HG03521 (cell line): ENCODE data around the gene TNRC6C.
"Not testable (repeated sequence)": the region's sequence is repeated elsewhere in the genome, so short reads cannot be mapped to it uniquely, and the experiment has no call there.

ENCODE experiments used
- ATAC-seq: cut with Tn5 transposase; IDR thresholded peaks from one replicate; pipeline ENCODE4 v1.9.1; 2021; ENCODE audit warnings: mild to moderate bottlenecking, moderate library complexity; ENCODE audit not compliant: unreplicated experiment

Gene TNRC6C

DNA sequence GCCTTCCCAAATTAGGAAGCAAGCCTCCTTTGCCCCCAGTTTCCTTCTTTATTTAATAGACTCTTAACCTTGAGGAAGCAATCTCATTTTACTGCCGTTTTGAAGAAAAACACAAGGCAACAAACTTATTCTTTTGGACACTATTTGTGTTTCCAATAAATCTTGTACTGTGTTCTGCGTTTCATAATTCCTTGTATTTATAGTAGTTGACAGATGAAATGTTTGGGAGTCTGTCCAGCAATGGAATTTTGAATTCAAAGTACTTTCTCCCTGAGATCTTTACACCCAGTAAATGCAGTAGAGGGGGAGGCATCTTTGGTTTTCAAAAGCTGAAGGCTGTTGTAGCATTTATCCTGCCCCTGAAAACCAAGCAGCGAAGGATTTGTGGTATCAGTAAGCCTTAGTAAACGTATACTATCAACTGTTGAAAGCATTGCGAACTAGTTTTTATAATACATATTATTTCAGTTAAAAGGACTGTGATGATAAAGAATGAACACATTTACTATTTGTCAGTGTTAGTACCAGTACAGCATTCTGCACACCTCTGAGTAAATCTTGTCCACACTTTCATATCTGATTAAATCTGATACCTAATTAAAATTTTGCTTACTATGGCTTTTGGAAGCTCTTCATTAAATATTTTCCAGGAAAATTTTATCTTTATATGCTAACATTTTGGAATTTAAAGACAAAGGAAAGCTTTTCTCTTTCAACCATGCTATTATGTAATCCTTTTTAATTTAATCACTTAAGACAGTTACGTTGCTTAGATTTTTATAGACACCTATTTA lies 83.1 kb downstream of the TNRC6C start:
- no peak for ATAC-seq

DNA sequence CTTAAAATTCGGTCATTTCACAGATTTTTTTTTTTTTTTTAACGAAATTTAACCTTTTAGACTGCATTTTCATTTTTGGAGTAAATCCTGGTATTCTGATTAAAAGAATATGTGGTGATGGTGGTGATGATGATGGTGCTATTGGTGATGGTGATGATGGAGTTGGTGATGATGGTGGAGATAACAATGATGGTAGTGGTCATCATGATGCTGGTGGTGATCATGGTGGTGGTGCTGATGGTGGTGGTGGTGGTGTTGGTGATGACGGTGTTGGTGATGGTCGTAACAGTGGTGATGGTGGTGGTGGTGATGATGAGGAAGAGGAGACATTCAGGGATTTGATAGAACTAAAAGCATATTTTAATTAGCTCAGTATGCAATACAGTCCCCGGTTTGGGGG lies 84.0 kb downstream of the TNRC6C start:
- no peak for ATAC-seq

- ATAC-seq = no peak
These were observed 84.5 kb downstream of the TNRC6C start for GRCh38 chr17:78043031-78043430.

- ATAC-seq = no peak
These were observed 85.9 kb downstream of the TNRC6C start for GRCh38 chr17:78044280-78044835.

- ATAC-seq = no peak
These were observed 86.8 kb downstream of the TNRC6C start for GRCh38 chr17:78045316-78045715.

- ATAC-seq = no peak
These were observed 88.4 kb downstream of the TNRC6C start for GRCh38 chr17:78046923-78047322.

DNA sequence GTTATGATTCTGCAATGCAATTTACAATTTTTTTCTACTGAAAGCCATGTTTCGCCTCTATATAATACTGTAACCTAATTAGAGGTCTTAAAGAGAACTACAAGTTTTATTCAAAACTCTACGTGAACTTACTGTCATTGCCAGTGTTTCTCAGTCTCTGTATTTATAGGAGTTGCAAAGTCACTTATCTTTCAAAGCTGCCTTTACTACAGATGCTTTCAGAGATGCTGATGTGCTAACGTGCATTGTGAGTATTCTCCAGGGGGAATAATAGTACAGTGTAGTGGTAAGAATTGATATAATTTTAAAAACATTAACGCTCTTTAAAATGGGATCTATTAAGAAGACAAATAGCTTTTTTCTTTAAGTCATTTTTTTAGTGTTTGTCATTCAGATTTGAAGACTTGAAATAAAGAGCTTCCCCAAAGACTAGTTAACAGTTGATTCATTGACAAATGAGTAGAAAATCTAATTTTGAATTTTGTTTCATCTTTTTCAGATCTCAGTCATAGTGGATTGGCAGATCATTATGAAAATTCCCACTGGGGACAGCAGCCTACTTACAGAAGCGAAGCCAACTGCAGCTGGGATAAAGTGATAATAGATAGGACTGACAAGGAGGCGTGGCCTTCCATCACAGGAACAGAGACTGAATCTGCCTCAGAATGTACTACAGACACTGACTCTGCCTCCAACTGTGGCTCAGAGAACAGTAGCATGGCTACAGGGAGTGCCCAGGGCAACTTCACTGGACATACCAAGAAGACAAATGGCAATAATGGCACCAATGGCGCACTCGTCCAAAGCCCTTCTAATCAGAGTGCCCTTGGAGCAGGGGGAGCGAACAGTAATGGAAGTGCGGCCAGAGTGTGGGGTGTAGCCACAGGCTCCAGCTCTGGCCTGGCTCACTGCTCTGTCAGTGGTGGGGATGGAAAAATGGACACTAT lies 90.1 kb downstream of the TNRC6C start:
- no peak for ATAC-seq

- no peak for ATAC-seq
These were observed 91.1 kb downstream of the TNRC6C start for GRCh38 chr17:78049609-78050008.

DNA sequence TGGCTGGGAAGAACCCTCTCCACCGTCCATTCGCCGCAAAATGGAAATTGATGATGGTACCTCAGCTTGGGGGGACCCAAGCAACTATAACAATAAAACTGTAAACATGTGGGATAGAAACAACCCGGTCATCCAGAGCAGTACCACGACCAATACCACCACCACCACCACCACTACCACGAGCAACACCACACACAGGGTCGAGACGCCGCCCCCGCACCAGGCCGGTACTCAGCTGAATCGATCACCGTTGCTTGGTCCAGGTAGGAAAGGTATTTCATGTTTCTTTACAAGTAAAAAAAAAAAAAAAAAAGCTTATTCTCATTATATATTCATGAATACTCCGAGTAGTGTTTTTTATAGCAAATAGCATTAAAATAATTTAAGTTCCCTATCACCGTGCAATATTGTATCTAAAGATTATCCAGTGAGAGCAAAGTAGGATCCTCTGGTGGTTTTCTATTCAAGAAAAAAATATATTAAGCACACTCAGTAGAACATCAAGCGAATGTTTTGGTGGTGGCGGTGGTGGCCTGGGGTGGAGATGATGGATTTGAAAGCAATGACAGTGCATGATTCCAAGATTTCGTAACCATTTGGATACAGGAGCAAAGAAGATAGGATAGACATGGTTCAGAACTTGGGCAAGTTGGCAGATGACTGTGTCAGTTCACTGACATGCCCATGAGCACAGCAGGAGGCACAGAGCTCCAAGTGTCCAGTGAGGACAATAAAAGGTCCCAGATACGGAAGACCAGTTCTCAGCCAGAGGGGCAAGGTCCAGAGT lies 92.9 kb downstream of the TNRC6C start:
- no peak for ATAC-seq

GRCh38 chr17:78053777-78054468 lies 95.4 kb downstream of the TNRC6C start:
- ATAC-seq = no peak

GRCh38 chr17:78057113-78057740 lies 98.7 kb downstream of the TNRC6C start:
- ATAC-seq = no peak

DNA sequence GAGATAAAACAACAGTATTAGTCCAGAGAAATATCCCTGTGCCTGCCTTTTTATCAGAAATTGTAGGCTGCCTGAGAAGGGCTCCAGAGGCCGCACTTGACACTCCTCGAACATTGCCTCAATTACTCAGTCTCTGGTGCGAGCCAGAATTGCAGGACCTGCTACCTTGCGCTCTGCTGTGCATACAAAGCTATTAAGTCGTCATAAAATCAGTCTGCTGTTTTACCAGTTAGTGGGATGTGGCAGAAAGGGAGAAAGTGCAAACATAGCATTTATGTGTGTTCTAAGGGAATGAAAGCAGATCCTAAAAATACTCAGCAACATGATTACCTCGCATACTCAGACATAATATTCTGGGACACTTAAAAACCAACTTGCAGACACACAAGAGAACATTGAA lies 99.5 kb downstream of the TNRC6C start:
- ATAC-seq = no peak

DNA sequence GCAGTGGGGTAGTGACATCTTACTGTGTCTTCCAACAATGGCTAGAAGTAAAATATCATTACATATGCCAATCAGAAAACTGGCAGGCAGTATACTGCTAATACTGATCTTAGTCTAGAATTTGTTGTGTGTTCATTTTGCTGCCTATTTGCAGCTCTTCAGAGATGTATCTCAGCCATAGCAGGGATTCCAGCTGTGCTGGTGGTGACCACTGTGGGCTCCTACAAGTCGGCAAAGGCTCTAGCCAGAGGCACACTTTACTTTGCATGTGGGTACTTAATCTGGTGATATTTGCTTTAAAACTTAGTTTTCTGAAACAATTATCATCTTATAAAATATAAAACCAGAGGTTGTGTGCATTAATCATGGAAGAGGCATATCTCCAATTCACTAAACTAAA lies 100.1 kb downstream of the TNRC6C start:
- ATAC-seq = no peak

DNA sequence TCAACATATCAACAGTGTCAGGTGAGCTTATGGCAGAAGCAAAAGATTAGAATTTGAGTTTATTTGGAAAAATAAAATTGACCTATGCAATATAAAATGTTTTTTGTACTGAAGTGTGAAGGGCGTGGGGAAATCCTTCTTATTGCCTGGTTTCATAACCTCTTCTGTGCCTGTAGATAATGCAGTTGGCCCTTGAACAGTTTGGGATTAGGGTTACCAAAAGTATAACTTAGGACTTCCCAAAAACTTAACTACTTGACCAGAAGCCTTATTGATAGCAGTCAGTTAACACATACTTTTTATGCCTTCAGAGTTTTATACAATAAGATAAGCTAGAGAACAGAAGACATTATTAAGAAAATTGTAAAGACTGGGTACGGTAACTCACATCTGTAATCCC lies 104.1 kb downstream of the TNRC6C start:
- no peak for ATAC-seq

- no peak for ATAC-seq
These were observed 105.0 kb downstream of the TNRC6C start for GRCh38 chr17:78063489-78063888.

DNA sequence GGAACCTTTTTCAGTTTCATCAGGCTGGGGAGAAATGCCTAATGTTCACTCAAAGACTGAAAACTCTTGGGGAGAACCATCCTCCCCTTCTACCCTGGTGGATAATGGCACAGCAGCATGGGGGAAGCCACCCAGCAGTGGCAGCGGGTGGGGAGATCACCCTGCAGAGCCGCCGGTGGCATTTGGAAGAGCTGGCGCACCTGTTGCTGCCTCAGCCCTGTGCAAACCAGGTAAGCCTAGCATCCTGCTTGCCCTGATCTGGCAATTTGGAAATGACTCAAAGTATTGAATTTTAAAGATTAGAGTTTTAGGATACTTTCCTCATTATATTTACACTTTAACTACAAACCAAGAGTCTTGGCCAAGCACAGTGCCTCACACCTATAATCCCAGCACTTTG lies 106.2 kb downstream of the TNRC6C start:
- no peak for ATAC-seq

- not testable (repeated sequence) for ATAC-seq
These were observed 108.5 kb downstream of the TNRC6C start for GRCh38 chr17:78066976-78067375.

DNA sequence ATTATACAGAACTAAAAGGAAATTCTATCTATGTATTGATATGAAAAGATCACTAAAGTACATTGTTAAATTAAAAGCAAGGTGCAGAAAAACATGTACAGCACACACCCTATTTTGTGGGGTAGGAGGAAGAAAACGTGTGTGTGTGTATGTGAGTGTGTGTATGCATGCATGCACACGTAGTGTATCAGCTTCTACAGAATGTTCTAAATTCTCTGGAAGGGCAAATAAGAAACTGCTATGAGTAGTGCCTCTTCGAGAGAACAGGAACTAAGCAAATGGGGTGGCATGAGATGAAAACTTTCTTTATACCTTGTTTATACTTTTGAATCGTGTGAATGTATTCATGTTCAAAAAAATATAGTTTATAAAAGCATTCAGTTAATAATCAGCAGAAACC lies 111.2 kb downstream of the TNRC6C start:
- no peak for ATAC-seq

DNA sequence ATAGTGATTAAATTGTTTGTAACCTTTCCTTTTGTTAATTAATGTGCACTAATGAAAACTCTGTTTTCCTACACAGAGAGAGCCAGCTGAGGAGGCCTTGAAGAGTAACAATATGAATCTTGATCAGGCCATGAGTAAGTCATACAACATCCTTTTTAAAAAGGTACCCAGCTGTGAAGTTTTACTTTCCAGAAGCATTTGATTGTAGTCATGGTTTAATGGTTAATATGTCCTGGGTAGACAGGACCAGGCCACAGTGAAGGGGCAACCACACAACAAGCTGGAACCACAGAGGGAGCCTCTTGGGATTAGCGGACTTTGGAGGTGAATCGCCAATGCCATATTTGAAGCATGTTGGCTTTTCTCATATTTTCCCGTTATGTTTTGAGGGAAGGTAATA lies 114.5 kb downstream of the TNRC6C start:
- no peak for ATAC-seq

GRCh38 chr17:78075011-78075410 lies 116.5 kb downstream of the TNRC6C start:
- ATAC-seq = no peak
